ENCODE results near the gene MINDY2. TPM values are rescaled to one million over a fixed set of nuclear protein-coding genes. Genes with fewer than 3 reads are reported as not detected.

Gene MINDY2
- total and polyA plus RNA-seq, 2 experiments from 2014 or later = 36.3 to 47.9 TPM

DNA sequence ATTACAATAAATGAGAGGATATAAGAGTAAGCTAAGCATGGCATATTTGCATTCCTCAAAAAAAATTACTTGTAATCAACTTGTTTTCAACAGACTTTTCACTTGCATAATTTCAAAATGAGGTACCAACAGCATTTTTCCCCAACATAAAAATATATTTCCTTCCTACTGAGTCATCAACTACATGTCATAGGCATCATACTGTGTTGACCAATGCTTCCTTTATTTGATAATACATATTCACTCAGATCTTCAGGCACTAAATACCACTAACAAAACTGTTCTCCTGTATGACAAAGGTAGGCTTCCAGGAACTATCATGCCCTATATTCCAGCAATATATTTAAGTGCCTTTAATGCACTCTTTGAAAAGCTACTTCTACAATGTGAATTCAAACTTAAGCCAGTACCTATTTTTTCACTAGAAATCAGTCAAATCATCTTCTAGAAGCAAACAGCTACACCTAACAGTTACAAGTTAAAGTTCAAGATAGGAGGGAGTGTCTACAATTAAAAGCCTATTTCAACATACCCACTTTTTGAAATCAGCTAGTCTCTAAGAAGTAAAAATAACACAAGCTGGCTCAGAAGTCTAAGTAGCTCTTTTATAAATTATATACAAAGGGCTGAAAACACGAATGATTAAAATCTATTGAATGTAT lies 32.9 kb upstream of the MINDY2 start (continued):
- TF ChIP-seq, protein P1, sequence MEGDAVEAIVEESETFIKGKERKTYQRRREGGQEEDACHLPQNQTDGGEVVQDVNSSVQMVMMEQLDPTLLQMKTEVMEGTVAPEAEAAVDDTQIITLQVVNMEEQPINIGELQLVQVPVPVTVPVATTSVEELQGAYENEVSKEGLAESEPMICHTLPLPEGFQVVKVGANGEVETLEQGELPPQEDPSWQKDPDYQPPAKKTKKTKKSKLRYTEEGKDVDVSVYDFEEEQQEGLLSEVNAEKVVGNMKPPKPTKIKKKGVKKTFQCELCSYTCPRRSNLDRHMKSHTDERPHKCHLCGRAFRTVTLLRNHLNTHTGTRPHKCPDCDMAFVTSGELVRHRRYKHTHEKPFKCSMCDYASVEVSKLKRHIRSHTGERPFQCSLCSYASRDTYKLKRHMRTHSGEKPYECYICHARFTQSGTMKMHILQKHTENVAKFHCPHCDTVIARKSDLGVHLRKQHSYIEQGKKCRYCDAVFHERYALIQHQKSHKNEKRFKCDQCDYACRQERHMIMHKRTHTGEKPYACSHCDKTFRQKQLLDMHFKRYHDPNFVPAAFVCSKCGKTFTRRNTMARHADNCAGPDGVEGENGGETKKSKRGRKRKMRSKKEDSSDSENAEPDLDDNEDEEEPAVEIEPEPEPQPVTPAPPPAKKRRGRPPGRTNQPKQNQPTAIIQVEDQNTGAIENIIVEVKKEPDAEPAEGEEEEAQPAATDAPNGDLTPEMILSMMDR (conservative IDR thresholded peaks at IDR 0.05; ENCODE audit: low read depth in 2 of 2) = no peak
- TF ChIP-seq POLR2AphosphoS5 (IDR thresholded peaks at IDR 0.05; ENCODE audit: low read depth) (no peak), STAT1 (IDR thresholded peaks at IDR 0.05; ENCODE audit: unreplicated experiment) (no peak), ZNF331 (CRISPR knock-in tag; IDR thresholded peaks at IDR 0.05; ENCODE audit: low read depth) (no peak)
- TF ChIP-seq, protein P2, sequence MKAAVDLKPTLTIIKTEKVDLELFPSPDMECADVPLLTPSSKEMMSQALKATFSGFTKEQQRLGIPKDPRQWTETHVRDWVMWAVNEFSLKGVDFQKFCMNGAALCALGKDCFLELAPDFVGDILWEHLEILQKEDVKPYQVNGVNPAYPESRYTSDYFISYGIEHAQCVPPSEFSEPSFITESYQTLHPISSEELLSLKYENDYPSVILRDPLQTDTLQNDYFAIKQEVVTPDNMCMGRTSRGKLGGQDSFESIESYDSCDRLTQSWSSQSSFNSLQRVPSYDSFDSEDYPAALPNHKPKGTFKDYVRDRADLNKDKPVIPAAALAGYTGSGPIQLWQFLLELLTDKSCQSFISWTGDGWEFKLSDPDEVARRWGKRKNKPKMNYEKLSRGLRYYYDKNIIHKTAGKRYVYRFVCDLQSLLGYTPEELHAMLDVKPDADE (IDR thresholded peaks at IDR 0.05) = no peak

DNA sequence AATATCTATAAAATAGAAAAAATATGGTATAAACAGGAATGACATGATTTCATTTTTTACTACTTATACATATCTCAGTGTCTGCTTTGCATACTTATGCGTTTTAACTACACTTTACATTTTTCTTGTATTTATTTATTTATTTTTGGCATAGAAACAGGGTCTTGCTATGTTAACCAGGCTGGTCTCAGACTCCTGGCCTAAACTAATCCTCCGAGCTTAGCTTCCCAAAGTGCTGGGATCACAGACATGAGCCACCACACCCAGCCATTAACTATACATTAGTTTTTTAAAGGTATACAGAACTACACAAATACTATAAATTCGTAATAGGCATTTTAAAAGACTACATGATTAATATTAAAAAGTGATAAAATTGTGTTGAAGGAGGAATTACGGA lies 30.7 kb upstream of the MINDY2 start:
- Histone ChIP-seq H2AFZ (no peak overlapping the region), H3K4me2 (no peak overlapping the region), H3K79me2 (replicated peaks; ENCODE audit: insufficient read depth) (peaks cover 100% of the 10 kb centered on the region), H4K20me1 (replicated peaks; ENCODE audit: insufficient read depth) (peaks cover 56% of the 10 kb centered on the region), H3K36me3 (ENCODE audit: insufficient read depth) (no peaks in the 10 kb centered on the region), H3K4me1 (ENCODE audit: insufficient read depth) (peaks cover 74% of the 10 kb centered on the region), H3F3A (replicated peaks; ENCODE audit: low read depth) (no peaks in the 10 kb centered on the region), H3K27me3 (ENCODE audit: insufficient read depth) (no peaks in the 10 kb centered on the region), H3K9me2 (ENCODE audit: insufficient read depth) (no peaks in the 10 kb centered on the region), H3K27ac (ENCODE audit: low read depth) (no peak overlapping the region), H3K4me3 (no peak overlapping the region)
- TF ChIP-seq POLR2AphosphoS5 (IDR thresholded peaks at IDR 0.05; ENCODE audit: low read depth) (no peak), EZH2phosphoT487 (IDR thresholded peaks at IDR 0.05; ENCODE audit: unreplicated experiment) (no peak), NANOG (IDR thresholded peaks at IDR 0.05; ENCODE audit: borderline replicate concordance) (no peak), JUNB (IDR thresholded peaks at IDR 0.05; ENCODE audit: unreplicated experiment) (no peak), CREB1 (CRISPR knock-in tag; IDR thresholded peaks at IDR 0.05; ENCODE audit: low read depth) (no peak), EZH2 (IDR thresholded peaks at IDR 0.05; ENCODE audit: low read depth, unreplicated experiment) (no peak), STAT1 (IDR thresholded peaks at IDR 0.05; ENCODE audit: unreplicated experiment) (no peak), ZNF331 (CRISPR knock-in tag; IDR thresholded peaks at IDR 0.05; ENCODE audit: low read depth) (no peak)
- TF ChIP-seq, protein P2 (IDR thresholded peaks at IDR 0.05) = no peak
- TF ChIP-seq, protein P1 (conservative IDR thresholded peaks at IDR 0.05; ENCODE audit: low read depth in 2 of 2) = no peak
- TF ChIP-seq, protein P3, sequence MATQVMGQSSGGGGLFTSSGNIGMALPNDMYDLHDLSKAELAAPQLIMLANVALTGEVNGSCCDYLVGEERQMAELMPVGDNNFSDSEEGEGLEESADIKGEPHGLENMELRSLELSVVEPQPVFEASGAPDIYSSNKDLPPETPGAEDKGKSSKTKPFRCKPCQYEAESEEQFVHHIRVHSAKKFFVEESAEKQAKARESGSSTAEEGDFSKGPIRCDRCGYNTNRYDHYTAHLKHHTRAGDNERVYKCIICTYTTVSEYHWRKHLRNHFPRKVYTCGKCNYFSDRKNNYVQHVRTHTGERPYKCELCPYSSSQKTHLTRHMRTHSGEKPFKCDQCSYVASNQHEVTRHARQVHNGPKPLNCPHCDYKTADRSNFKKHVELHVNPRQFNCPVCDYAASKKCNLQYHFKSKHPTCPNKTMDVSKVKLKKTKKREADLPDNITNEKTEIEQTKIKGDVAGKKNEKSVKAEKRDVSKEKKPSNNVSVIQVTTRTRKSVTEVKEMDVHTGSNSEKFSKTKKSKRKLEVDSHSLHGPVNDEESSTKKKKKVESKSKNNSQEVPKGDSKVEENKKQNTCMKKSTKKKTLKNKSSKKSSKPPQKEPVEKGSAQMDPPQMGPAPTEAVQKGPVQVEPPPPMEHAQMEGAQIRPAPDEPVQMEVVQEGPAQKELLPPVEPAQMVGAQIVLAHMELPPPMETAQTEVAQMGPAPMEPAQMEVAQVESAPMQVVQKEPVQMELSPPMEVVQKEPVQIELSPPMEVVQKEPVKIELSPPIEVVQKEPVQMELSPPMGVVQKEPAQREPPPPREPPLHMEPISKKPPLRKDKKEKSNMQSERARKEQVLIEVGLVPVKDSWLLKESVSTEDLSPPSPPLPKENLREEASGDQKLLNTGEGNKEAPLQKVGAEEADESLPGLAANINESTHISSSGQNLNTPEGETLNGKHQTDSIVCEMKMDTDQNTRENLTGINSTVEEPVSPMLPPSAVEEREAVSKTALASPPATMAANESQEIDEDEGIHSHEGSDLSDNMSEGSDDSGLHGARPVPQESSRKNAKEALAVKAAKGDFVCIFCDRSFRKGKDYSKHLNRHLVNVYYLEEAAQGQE (IDR thresholded peaks at IDR 0.05; ENCODE audit: unreplicated experiment) = no peak
- no peaks in the 10 kb centered on the region for H3K9me3 Mint-ChIP-seq
- no peak for ATAC-seq
- no peak for DNase-seq (ENCODE audit: low spot score)
- H3K27me3 Mint-ChIP-seq (ENCODE audit: insufficient read depth, low read depth, poor library complexity) = no peaks in the 10 kb centered on the region
- no peaks in the 10 kb centered on the region for H3K36me3 Mint-ChIP-seq (ENCODE audit: low read depth)
- H3K4me3 Mint-ChIP-seq = no peak overlapping the region
- peaks cover 54% of the 10 kb centered on the region for H3K4me1 Mint-ChIP-seq
- no peak overlapping the region for H3K27ac Mint-ChIP-seq
